ENCODE data around the gene MAPKAP1. TPM values are rescaled to one million over a fixed set of nuclear protein-coding genes. Genes with fewer than 3 reads are reported as not detected.

Gene MAPKAP1
- total and polyA plus RNA-seq, 9 of the 15 experiments (the other 6 are each of a cell fraction or from before 2014, with no cell fraction given) = 2.6 to 82.1 (median 61.1) TPM

GRCh38 chr9:125513668-125514413 lies 193.2 kb downstream of the MAPKAP1 start (continued):
- TF ChIP-seq, protein P1, sequence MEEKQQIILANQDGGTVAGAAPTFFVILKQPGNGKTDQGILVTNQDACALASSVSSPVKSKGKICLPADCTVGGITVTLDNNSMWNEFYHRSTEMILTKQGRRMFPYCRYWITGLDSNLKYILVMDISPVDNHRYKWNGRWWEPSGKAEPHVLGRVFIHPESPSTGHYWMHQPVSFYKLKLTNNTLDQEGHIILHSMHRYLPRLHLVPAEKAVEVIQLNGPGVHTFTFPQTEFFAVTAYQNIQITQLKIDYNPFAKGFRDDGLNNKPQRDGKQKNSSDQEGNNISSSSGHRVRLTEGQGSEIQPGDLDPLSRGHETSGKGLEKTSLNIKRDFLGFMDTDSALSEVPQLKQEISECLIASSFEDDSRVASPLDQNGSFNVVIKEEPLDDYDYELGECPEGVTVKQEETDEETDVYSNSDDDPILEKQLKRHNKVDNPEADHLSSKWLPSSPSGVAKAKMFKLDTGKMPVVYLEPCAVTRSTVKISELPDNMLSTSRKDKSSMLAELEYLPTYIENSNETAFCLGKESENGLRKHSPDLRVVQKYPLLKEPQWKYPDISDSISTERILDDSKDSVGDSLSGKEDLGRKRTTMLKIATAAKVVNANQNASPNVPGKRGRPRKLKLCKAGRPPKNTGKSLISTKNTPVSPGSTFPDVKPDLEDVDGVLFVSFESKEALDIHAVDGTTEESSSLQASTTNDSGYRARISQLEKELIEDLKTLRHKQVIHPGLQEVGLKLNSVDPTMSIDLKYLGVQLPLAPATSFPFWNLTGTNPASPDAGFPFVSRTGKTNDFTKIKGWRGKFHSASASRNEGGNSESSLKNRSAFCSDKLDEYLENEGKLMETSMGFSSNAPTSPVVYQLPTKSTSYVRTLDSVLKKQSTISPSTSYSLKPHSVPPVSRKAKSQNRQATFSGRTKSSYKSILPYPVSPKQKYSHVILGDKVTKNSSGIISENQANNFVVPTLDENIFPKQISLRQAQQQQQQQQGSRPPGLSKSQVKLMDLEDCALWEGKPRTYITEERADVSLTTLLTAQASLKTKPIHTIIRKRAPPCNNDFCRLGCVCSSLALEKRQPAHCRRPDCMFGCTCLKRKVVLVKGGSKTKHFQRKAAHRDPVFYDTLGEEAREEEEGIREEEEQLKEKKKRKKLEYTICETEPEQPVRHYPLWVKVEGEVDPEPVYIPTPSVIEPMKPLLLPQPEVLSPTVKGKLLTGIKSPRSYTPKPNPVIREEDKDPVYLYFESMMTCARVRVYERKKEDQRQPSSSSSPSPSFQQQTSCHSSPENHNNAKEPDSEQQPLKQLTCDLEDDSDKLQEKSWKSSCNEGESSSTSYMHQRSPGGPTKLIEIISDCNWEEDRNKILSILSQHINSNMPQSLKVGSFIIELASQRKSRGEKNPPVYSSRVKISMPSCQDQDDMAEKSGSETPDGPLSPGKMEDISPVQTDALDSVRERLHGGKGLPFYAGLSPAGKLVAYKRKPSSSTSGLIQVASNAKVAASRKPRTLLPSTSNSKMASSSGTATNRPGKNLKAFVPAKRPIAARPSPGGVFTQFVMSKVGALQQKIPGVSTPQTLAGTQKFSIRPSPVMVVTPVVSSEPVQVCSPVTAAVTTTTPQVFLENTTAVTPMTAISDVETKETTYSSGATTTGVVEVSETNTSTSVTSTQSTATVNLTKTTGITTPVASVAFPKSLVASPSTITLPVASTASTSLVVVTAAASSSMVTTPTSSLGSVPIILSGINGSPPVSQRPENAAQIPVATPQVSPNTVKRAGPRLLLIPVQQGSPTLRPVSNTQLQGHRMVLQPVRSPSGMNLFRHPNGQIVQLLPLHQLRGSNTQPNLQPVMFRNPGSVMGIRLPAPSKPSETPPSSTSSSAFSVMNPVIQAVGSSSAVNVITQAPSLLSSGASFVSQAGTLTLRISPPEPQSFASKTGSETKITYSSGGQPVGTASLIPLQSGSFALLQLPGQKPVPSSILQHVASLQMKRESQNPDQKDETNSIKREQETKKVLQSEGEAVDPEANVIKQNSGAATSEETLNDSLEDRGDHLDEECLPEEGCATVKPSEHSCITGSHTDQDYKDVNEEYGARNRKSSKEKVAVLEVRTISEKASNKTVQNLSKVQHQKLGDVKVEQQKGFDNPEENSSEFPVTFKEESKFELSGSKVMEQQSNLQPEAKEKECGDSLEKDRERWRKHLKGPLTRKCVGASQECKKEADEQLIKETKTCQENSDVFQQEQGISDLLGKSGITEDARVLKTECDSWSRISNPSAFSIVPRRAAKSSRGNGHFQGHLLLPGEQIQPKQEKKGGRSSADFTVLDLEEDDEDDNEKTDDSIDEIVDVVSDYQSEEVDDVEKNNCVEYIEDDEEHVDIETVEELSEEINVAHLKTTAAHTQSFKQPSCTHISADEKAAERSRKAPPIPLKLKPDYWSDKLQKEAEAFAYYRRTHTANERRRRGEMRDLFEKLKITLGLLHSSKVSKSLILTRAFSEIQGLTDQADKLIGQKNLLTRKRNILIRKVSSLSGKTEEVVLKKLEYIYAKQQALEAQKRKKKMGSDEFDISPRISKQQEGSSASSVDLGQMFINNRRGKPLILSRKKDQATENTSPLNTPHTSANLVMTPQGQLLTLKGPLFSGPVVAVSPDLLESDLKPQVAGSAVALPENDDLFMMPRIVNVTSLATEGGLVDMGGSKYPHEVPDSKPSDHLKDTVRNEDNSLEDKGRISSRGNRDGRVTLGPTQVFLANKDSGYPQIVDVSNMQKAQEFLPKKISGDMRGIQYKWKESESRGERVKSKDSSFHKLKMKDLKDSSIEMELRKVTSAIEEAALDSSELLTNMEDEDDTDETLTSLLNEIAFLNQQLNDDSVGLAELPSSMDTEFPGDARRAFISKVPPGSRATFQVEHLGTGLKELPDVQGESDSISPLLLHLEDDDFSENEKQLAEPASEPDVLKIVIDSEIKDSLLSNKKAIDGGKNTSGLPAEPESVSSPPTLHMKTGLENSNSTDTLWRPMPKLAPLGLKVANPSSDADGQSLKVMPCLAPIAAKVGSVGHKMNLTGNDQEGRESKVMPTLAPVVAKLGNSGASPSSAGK (IDR thresholded peaks at IDR 0.05) = 0 out of 2 replicates have a peak, but pooled peaks have one; percentile 38
- TF ChIP-seq RAD51 (IDR thresholded peaks at IDR 0.05; ENCODE audit: borderline replicate concordance, low read depth) (peak; percentile 68), PREB (CRISPR knock-in tag; IDR thresholded peaks at IDR 0.05) (no peak), ARID1B (IDR thresholded peaks at IDR 0.05) (peak; percentile 67), MAX (CRISPR knock-in tag; IDR thresholded peaks at IDR 0.05) (peak; percentile 79)

All from K562 (cell line).